ENCODE measurements around the gene MYH9.

MYH9 gene

DNA sequence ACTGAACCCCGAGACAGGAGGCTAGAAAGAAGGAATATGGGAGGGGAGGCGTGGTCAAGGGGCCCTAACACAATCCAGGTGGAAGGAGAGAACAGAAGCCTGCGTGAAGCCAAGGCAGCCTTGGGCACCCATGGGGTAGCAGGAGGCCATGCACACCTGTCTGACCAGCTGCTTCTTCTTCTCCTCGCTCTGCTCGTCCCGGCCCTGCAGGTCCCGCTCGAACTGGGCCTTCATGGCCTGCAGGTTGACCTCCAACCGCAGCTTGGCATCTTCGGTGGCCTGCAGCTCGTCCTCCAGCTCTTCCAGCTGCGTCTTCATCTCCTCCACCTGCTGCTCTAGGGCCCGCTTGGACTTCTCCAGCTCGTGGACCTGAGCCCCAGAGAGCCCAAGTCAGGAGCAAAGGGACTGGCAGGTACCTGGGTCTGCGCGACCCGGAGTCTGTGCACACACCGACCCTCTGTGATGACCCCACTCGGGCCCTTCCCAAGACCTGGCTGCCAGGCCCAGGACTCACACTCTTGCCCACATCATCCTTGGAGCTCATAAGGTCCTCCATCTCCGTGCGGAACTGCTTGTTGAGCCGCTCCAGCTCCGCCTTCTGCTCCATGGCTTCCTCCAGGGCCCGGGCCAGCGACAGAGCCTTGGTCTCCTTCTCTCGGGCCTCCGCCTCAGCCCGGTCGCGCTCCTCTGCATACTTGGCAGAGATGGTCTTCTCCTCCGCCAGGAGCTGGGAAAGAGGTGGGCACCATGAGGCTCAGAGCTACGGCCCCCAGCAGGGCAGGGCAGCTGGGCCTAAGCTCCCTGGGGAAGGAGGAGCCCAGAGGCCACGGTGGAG, 99.0 kb downstream of the MYH9 start:
- DNase-seq (ENCODE audit: low read depth, low spot score), result no peak
- TF ChIP-seq, protein P1, sequence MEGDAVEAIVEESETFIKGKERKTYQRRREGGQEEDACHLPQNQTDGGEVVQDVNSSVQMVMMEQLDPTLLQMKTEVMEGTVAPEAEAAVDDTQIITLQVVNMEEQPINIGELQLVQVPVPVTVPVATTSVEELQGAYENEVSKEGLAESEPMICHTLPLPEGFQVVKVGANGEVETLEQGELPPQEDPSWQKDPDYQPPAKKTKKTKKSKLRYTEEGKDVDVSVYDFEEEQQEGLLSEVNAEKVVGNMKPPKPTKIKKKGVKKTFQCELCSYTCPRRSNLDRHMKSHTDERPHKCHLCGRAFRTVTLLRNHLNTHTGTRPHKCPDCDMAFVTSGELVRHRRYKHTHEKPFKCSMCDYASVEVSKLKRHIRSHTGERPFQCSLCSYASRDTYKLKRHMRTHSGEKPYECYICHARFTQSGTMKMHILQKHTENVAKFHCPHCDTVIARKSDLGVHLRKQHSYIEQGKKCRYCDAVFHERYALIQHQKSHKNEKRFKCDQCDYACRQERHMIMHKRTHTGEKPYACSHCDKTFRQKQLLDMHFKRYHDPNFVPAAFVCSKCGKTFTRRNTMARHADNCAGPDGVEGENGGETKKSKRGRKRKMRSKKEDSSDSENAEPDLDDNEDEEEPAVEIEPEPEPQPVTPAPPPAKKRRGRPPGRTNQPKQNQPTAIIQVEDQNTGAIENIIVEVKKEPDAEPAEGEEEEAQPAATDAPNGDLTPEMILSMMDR (IDR thresholded peaks at IDR 0.05; ENCODE audit: low read depth, low read length), result no peak
- in situ Hi-C loops (cut with HindIII; ENCODE audit: low sequenced_read_pairs), result no loop called here
- H3K4me3 ChIP-seq (ENCODE audit: low read depth, low read length), result no peak overlapping the region

DNA sequence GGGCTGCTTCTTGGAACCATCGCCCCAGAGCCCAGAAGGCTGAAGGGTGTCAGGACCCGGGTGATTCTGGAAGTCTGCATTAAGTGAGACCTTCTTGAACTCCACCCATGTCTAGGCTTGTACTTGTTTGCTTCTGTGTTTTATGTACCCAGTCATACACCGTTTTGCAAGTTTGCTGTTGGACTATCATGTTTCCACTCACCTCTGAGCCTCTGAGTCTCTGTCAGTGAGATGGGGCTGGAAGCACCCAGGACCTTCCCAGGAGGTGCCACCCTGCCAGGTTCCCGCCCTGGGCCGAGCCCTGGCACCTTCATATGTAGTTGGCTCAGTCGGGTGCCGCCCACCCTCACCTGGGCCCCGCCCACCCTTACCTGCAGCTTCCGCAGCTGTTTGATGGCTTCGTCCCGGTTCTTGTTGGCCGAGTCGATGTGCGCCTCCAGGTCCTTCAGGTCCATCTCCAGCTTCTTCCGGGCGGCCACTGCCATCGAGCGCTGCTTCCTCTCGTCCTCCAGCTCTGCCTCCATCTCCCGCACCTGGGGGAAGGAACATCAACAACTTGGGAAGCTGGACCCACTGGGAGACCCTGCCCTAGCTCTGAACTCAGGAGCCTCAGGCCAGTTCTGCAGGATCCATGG, 99.8 kb downstream of the MYH9 start:
- in situ Hi-C loops (cut with HindIII; ENCODE audit: low sequenced_read_pairs), result no loop called here

DNA sequence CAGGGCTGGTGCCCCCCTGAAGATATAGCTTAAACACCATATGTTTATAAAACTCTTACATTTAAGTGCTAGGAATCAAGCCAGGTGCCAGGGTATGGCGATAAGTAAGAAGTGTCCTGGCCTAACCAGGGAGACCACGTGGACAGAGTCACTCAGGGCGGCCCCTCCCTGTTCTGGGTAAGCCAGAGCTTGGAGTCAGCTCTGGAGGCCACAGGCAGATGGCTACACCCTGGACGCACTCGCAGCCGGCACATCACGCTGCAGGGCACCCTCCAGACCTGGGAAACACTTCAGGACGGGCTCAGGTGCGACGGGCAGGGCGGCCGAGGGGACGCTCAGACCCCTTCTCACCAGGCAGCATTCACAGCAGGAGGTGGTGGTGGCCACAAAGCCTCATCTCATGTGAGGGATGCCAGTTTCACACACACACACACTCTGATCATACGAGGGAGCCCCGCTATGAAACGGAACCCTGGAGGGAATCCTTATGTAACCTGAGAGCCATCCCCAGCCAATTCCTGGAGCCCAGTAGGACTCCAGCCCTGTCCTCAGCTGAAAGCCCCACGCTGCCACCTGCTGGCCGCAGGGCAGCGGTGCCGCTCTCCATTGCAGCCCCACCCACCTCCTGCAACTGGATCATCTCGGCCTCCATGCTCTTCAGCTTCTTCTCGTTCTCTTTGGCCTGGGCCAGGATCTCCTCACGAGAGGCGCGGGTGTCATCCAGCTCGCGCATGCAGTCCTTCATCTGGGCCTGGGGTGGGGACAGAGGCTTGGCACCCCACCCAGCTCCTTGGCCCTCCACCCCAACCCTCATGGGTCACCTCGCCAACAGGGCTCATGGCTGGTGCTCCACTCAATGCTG, 101.4 kb downstream of the MYH9 start:
- no peak overlapping the region for H3K4me3 ChIP-seq (ENCODE audit: low read depth, low read length)
- in situ Hi-C loops (cut with HindIII; ENCODE audit: low sequenced_read_pairs), result no loop called here
- DNase-seq (ENCODE audit: low read depth, low spot score), result peak; percentile 80
- TF ChIP-seq, protein P1 (IDR thresholded peaks at IDR 0.05; ENCODE audit: low read depth, low read length), result peak; percentile 99

More for the DNA sequence above, 99.8 kb downstream of the MYH9 start:
- TF ChIP-seq, protein P1 (IDR thresholded peaks at IDR 0.05; ENCODE audit: low read depth, low read length), result no peak
- no peak overlapping the region for H3K4me3 ChIP-seq (ENCODE audit: low read depth, low read length)
- DNase-seq (ENCODE audit: low read depth, low spot score), result no peak

DNA sequence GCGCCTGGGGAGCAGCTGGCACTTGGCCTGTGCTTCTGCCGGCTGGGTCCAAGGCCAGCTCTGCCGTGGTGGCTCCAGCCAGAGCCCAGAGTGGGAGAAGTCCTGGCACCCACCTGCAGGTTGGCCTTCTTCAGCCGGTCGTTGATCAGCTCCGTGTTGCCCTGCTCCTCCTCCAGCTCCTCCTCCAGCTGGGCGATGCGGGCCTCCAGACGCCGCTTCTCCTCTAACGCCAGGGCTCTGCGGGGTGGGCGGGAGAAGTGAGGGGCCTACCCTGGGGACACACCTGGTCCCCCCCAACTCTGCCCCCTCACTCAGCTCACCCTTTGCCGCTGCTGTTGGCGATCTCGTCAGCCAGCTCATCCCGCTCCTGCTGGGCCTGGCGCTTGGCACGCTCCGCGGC, 102.2 kb downstream of the MYH9 start:
- TF ChIP-seq, protein P1 (IDR thresholded peaks at IDR 0.05; ENCODE audit: low read depth, low read length), result no peak
- DNase-seq (ENCODE audit: low read depth, low spot score), result no peak
- no peak overlapping the region for H3K4me3 ChIP-seq (ENCODE audit: low read depth, low read length)
- in situ Hi-C loops (cut with HindIII; ENCODE audit: low sequenced_read_pairs), result no loop called here

DNA sequence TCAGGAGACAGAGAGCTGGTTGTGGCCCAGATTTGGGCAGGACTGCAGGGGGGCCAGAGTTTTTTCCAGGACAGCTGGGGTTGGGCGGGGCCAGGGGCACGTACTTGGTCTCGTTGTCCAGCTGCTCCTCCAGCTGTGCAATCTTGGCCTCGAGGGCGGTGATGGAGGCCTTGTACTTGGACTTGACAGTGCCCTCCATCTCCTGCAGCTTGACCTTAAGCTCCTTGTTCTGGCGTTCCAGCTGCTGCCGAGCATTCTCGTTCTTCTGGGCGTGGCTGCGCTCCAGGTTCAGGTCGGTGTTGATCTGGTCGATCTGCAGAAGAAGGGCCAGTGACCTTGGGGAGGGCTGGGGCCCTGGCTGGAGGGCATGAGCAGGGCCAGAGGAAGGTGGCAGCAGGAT, 102.8 kb downstream of the MYH9 start:
- DNase-seq (ENCODE audit: low read depth, low spot score), result no peak
- in situ Hi-C loops (cut with HindIII; ENCODE audit: low sequenced_read_pairs), result no loop called here
- H3K4me3 ChIP-seq (ENCODE audit: low read depth, low read length), result no peak overlapping the region
- TF ChIP-seq, protein P1 (IDR thresholded peaks at IDR 0.05; ENCODE audit: low read depth, low read length), result no peak

DNA sequence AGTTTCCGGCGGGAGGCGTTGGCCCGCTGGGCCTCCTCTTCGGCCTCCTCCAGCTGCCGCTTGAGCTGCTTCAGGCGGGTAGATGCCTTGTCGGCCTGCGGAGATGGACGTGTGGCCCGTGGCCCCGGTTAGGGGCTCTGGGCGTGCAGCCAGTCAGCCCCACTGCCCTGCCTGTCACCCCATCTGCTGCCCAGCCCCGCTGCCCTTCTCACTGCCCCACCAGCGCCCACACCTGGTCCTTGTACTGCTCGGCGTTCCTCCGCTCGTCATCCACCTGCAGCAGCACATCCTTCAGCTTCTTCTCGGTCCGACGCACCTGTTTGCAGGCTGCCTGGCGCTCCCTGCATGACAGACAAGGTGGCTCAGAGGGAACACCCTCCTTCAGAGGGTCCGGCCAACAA, 103.6 kb downstream of the MYH9 start:
- no peak overlapping the region for H3K4me3 ChIP-seq (ENCODE audit: low read depth, low read length)
- TF ChIP-seq, protein P1 (IDR thresholded peaks at IDR 0.05; ENCODE audit: low read depth, low read length), result no peak
- in situ Hi-C loops (cut with HindIII; ENCODE audit: low sequenced_read_pairs), result no loop called here
- no peak for DNase-seq (ENCODE audit: low read depth, low spot score)
